HepG2 (cell line): Measurements from ENCODE around the gene SIM1.

Source experiments
- ETV6 ChIP-seq: sonication (generic); formaldehyde crosslinking; conservative IDR thresholded peaks from 2 replicates; pipeline ENCODE4 v1.4.0; 2020; ENCODE audit warnings: missing genetic modification reagents
- FOXA1 ChIP-seq, 2 experiments: fragments of 450-650 bp in 1 of 2; sonication (generic) in 1 of 2; formaldehyde crosslinking in 1 of 2; IDR thresholded peaks; 2 replicates each; pipeline versions ENCODE4 v1.4.0 to v1.6.1; 2016 to 2020; ENCODE audit warnings: missing genetic modification reagents in 1 of 2
- HIC2 ChIP-seq: sonication (generic); formaldehyde crosslinking; IDR thresholded peaks from 2 replicates; pipeline ENCODE4 v1.9.0; 2022; ENCODE audit warnings: low read depth, missing genetic modification reagents
- JUN ChIP-seq: sonication (generic); formaldehyde crosslinking; IDR thresholded peaks from 2 replicates; pipeline ENCODE4 v1.4.0; 2020; ENCODE audit warnings: mild to moderate bottlenecking, missing genetic modification reagents
- MEIS2 ChIP-seq: sonication (generic); formaldehyde crosslinking; IDR thresholded peaks from 2 replicates; pipeline ENCODE4 v1.9.0; 2021; ENCODE audit warnings: mild to moderate bottlenecking, missing genetic modification reagents
- POLR2AphosphoS2 ChIP-seq: IDR thresholded peaks from 2 replicates; pipeline ENCODE4 v1.6.1; 2011; ENCODE audit warnings: low read depth, low read length, improper control_type of control experiment
- POLR2AphosphoS5 ChIP-seq: IDR thresholded peaks from 2 replicates; pipeline ENCODE4 v1.6.1; 2012; ENCODE audit warnings: low read depth, low read length
- REST ChIP-seq, 2 experiments: IDR thresholded peaks; 2 replicates each; pipeline ENCODE4 v1.6.1; 2011 to 2012; ENCODE audit warnings: low read length in 2 of 2, borderline replicate concordance in 1 of 2, low read depth in 1 of 2, mild to moderate bottlenecking in 1 of 2, moderate library complexity in 1 of 2
- RFX5 ChIP-seq: IDR thresholded peaks from 2 replicates; pipeline ENCODE4 v1.6.1; 2011; ENCODE audit warnings: low read depth, low read length, improper control_type of control experiment
- TCF7L2 ChIP-seq: IDR thresholded peaks from 2 replicates; pipeline ENCODE4 v1.6.1; 2011; ENCODE audit warnings: mild to moderate bottlenecking, low read depth, low read length, moderate library complexity
- ZBTB25 ChIP-seq: IDR thresholded peaks from 2 replicates; pipeline ENCODE4 v1.6.1; 2018; ENCODE audit warnings: missing genetic modification reagents

- TF ChIP-seq JUN (CRISPR knock-in tag) (no peak), RFX5 (no peak), TCF7L2 (no peak), POLR2AphosphoS5 (no peak), FOXA1 (IDR thresholded peaks at IDR 0.05) (no peak), FOXA1 (CRISPR knock-in tag; IDR thresholded peaks at IDR 0.05) (no peak), ZBTB25 (CRISPR knock-in tag) (no peak), HIC2 (CRISPR knock-in tag) (no peak), ETV6 (CRISPR knock-in tag) (no peak), POLR2AphosphoS2 (no peak), REST (IDR thresholded peaks at IDR 0.05; ENCODE audit: borderline replicate concordance in 1 of 2, low read depth in 1 of 2, low read length in 2 of 2) (no peak), MEIS2 (CRISPR knock-in tag) (no peak)
Measured at GRCh38 chr6:100388868-100389519, 75.7 kb downstream of the SIM1 start.
